OCI-M1 (cell line): ENCODE data around the gene NEMP2.

ENCODE experiments used
- DNase-seq: peaks from one replicate; lab custom pipeline; 2025; lab: John Stamatoyannopoulos, UW

The NEMP2 gene

GRCh38 chr2:190554357-190555006 is 20.0 kb upstream of the NEMP2 start:
- DNase-seq = no peak

- no peak for DNase-seq
Measured at GRCh38 chr2:190553254-190553653, 18.7 kb upstream of the NEMP2 start.

- peak; percentile 59 for DNase-seq
Measured at GRCh38 chr2:190551928-190552327, 17.4 kb upstream of the NEMP2 start.

- DNase-seq = no peak
Measured at GRCh38 chr2:190550137-190550536, 15.6 kb upstream of the NEMP2 start.

GRCh38 chr2:190547886-190548285 is 13.4 kb upstream of the NEMP2 start:
- no peak for DNase-seq

GRCh38 chr2:190546734-190547133 is 12.2 kb upstream of the NEMP2 start:
- no peak for DNase-seq

- no peak for DNase-seq
Measured at GRCh38 chr2:190545555-190546385, 11.2 kb upstream of the NEMP2 start.

- DNase-seq = no peak
Measured at GRCh38 chr2:190545093-190545492, 10.6 kb upstream of the NEMP2 start.

- peak; percentile 51 for DNase-seq
Measured at GRCh38 chr2:190540048-190540447, 5.5 kb upstream of the NEMP2 start.

- DNase-seq = no peak
Measured at GRCh38 chr2:190538201-190538600, 3.7 kb upstream of the NEMP2 start.

GRCh38 chr2:190537765-190538164 is 3.2 kb upstream of the NEMP2 start:
- DNase-seq = no peak

GRCh38 chr2:190535586-190535985 is 1.1 kb upstream of the NEMP2 start:
- DNase-seq = peak; percentile 55

GRCh38 chr2:190535121-190535439 is 558 bp upstream of the NEMP2 start:
- no peak for DNase-seq

GRCh38 chr2:190533968-190534309 is 583 bp downstream of the NEMP2 start:
- peak; percentile 63 for DNase-seq

- DNase-seq = peak; percentile 50
Measured at GRCh38 chr2:190533175-190533967, 1.2 kb downstream of the NEMP2 start.

- no peak for DNase-seq
Measured at GRCh38 chr2:190532581-190532980, 1.9 kb downstream of the NEMP2 start.

GRCh38 chr2:190530248-190530900 is 4.1 kb downstream of the NEMP2 start:
- DNase-seq = peak; percentile 81

- DNase-seq = peak; percentile 68
Measured at GRCh38 chr2:190529486-190530247, 4.9 kb downstream of the NEMP2 start.

GRCh38 chr2:190528521-190529001 is 6.0 kb downstream of the NEMP2 start:
- peak; percentile 66 for DNase-seq

GRCh38 chr2:190527918-190528317 is 6.6 kb downstream of the NEMP2 start:
- DNase-seq = no peak

GRCh38 chr2:190527214-190527613 is 7.3 kb downstream of the NEMP2 start:
- DNase-seq = no peak
